Activated T-helper 1 cell treated with anti-CD3 and anti-CD28 coated beads, Interleukin-12 subunit alpha, Interleukin-12 subunit beta, Interleukin-2, Interleukin-4 antibody, amounts not matched to agents 30 ng/mL and 10 ng/mL and 1 ng/mL, durations not matched to agents 14 hours and 24 hours and 36 hours (primary cell): Measurements from ENCODE around the gene DOCK1. TPM values are rescaled to one million over a fixed set of nuclear protein-coding genes. Genes with fewer than 3 reads are reported as not detected.

ENCODE experiments used
- DNase-seq: peaks from one replicate; pipeline ENCODE4 v3.0.0; 2021; ENCODE audit warnings: low spot score
- H3K27ac Mint-ChIP-seq: one replicate; pipeline ENCODE4 v1.8.0; 2021; ENCODE audit warnings: mild to moderate bottlenecking, mixed read lengths
- H3K27me3 Mint-ChIP-seq: one replicate; pipeline ENCODE4 v1.8.0; 2022; ENCODE audit warnings: mild to moderate bottlenecking, moderate library complexity, mixed read lengths; ENCODE audit not compliant: insufficient read depth
- H3K36me3 Mint-ChIP-seq: one replicate; pipeline ENCODE4 v1.8.0; 2021; ENCODE audit warnings: low read depth, mixed read lengths
- H3K4me1 Mint-ChIP-seq: one replicate; pipeline ENCODE4 v1.8.0; 2021; ENCODE audit warnings: low read depth, mixed read lengths
- H3K4me3 Mint-ChIP-seq: one replicate; pipeline ENCODE4 v1.8.0; 2021; ENCODE audit warnings: mild to moderate bottlenecking, moderate library complexity, mixed read lengths
- H3K9me3 Mint-ChIP-seq: one replicate; pipeline ENCODE4 v1.8.0; 2021; ENCODE audit warnings: mixed read lengths
- intact Hi-C: fragments of 100-400 bp; cut with micrococcal nuclease; formaldehyde crosslinking; loops from one replicate; pipeline ENCODE4 v1.15.1; 2024
- total RNA-seq: library from RNA; stranded (reverse); gene quantifications from 2 replicates; pipeline ENCODE4 v1.2.3, GENCODE V29; 2022

Gene DOCK1
- total RNA-seq, 1 donor from 2014 or later, result 0.75 TPM

DNA sequence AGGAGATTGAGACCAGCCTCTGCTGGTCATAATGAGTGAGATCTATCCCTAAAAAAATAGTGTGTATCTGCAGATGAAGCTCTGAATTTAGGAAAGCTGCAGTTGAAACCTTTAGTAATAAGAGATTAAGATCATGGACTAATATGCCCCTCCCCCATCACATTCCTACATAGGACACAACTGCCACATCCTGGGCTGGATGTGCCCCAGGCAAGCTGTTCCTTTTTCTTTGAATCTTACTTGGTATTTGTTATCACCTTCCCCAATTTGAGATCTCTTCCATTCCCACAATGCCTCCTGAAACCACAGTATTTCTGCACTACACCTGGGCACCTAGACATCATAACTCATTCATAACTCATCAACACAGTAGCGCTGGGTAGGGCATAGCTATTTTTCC is 74.1 kb downstream of the DOCK1 start:
- no peak overlapping the region for H3K27ac Mint-ChIP-seq
- H3K4me1 Mint-ChIP-seq, result no peaks in the 10 kb centered on the region
- H3K27me3 Mint-ChIP-seq, result no peaks in the 10 kb centered on the region
- no peak overlapping the region for H3K4me3 Mint-ChIP-seq
- no peaks in the 10 kb centered on the region for H3K9me3 Mint-ChIP-seq
- intact Hi-C loops, result no loop called here
- H3K36me3 Mint-ChIP-seq, result no peaks in the 10 kb centered on the region
- DNase-seq, result no peak

DNA sequence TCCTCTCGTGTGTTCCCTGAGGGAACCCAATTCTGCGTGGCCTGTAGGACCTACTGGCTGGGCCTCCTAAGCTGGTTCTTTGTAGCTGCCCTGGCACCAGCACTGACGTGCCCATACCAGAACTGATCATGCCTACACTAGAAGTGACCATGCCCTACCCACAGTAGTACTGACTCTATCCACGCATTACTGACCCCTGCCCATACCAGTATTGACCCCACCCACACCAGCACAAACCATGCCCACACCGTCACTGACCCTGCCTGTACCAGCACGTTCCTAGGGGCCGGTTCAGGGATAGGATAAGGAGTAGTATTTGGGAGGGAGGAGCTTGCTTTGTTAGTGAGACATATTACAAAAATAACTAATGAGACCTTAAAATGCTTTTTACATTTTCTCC is 88.0 kb downstream of the DOCK1 start:
- Mint-ChIP-seq H3K9me3 (peaks cover 4% of the 10 kb centered on the region), H3K36me3 (no peaks in the 10 kb centered on the region), H3K27me3 (no peaks in the 10 kb centered on the region), H3K27ac (no peak overlapping the region), H3K4me1 (no peaks in the 10 kb centered on the region), H3K4me3 (no peak overlapping the region)
- no peak for DNase-seq
- intact Hi-C loops, result no loop called here

DNA sequence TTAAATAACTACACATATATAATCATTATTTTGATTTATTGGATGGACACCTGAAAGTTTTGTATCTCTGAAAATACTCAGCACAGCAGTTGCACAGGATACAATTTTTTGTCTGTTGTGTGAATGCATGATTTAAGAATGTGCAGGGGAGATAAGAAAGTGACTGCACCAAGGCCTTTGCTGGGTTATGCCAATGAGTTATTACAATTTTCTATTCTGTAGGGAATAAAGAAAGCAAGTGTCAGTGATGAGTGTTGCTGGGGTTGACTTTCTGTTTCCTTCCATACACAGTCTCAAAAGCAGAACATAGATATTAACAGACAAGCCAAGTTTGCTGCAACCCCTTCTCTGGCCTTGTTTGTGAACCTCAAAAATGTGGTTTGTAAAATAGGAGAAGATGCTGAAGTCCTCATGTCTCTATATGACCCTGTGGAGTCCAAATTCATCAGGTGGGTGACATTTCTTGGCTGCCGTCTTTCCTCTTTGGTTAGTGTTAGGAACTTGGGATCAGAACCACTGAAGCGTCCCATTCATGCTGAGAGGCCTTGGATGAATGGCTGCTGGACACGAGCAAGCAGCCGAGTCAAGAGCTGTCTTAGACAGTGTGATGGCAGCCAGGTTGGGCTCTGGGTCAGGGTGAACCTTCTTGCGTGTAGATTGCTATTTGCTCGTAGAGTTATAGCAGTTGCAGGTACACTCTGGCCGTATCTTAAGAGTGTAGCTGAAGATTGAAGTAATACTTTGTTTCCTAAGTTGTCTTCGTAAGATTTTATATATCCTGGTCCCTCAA is 92.8 kb downstream of the DOCK1 start:
- Mint-ChIP-seq H3K36me3 (no peaks in the 10 kb centered on the region), H3K4me3 (no peak overlapping the region), H3K27me3 (no peaks in the 10 kb centered on the region), H3K9me3 (peaks cover 24% of the 10 kb centered on the region), H3K4me1 (no peaks in the 10 kb centered on the region), H3K27ac (no peak overlapping the region)
- intact Hi-C loops, result no loop called here
- DNase-seq, result no peak

DNA sequence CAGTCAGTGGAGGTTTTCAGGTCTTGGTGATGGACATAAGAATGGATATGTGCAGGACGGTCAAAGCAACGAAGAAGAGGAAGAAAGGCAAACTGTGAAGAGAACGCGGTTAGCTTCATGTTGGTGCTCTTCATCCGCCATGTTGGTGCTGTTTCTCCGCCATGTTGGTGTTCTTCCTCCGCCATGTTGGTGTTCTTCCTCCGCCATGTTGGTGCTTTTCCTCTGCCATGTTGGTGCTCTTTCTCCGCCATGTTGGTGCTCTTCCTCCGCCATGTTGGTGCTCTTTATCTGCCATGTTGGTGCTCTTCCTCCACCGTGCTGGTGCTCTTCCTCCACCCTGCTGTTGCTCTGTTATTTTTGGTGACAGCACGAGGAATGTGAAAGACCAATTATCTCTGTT is 95.4 kb downstream of the DOCK1 start:
- H3K27ac Mint-ChIP-seq, result no peak overlapping the region

DNA sequence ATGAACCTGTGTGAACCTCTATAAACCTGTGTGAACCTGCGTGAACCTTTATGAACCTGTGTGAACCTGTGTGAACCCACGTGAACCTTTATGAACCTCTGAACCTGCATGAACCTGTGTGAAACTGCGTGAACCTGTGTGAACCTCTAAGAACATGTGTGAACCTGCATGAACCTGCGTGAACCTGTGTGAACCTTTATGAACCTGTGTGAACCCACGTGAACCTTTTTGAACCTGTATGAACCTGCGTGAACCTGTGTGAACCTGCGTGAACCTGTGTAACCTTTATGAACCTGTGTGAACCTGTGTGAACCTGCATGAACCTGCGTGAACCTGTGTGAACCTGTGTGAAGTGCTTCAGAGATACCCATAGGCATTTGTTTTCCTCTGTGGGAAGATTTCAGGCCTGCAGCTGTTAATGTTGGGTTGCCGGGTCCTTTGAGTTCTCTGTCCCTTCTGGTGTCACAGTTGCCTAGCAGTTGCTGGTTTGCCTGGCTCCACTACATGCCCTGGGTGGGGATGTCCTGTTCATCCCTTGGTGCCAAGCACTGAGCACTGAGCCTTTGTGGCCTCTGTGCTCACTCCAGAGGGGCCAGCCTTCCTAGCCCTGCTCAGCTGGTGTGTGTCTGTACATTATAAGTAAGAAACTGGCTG is 97.9 kb downstream of the DOCK1 start:
- Mint-ChIP-seq H3K27ac (no peak overlapping the region), H3K9me3 (peaks cover 21% of the 10 kb centered on the region), H3K27me3 (no peaks in the 10 kb centered on the region), H3K36me3 (no peaks in the 10 kb centered on the region), H3K4me3 (no peak overlapping the region), H3K4me1 (no peaks in the 10 kb centered on the region)
- DNase-seq, result no peak
- intact Hi-C loops, result no loop called here

More for the DNA sequence above, 95.4 kb downstream of the DOCK1 start:
- H3K4me1 Mint-ChIP-seq, result no peaks in the 10 kb centered on the region
- intact Hi-C loops, result no loop called here
- peaks cover 25% of the 10 kb centered on the region for H3K9me3 Mint-ChIP-seq
- no peak for DNase-seq
- no peak overlapping the region for H3K4me3 Mint-ChIP-seq
- H3K27me3 Mint-ChIP-seq, result no peaks in the 10 kb centered on the region
- H3K36me3 Mint-ChIP-seq, result no peaks in the 10 kb centered on the region

DNA sequence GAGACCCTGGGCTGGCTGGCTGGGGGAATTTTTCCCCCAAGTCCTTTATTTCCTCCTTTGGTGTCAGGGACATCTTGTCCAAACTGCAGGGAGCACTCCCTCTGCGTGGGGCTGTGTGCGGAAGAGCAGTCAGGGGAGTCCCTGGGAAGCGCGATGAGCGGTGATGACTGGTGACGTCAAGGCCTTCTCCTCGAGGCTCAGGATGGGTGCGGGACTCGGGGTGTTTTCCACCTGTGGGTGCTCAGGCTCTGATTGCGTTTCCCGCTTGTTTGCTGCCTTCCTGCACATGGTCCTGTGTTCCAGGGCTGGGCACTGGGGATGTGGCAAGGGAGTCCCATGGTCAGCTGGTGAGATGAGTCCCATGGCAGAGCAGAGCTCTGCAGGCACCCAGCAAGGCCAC is 101.2 kb downstream of the DOCK1 start:
- Mint-ChIP-seq H3K36me3 (no peaks in the 10 kb centered on the region), H3K27me3 (no peaks in the 10 kb centered on the region), H3K4me3 (no peak overlapping the region), H3K4me1 (no peaks in the 10 kb centered on the region), H3K9me3 (peaks cover 9% of the 10 kb centered on the region), H3K27ac (no peak overlapping the region)
- intact Hi-C loops, result no loop called here
- no peak for DNase-seq

DNA sequence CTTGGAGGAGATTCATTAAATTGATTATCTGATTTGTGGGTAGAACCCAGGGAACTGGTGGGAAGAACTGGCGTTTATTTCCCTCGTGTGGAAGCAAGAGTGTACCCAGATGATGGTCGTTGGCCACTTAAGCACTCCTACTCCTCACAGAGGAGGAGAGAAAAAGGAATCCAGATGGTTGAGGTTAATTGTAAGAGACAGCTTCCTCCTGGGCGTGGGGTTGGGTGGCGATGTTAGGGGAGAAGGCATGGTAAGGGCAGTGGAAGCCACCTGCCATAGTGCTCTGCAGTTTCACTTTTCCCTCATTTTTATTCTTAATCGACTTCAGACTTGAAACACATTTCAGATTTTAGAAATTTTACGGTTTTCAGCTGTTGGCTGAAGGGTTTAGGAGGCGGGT is 104.1 kb downstream of the DOCK1 start:
- Mint-ChIP-seq H3K4me3 (no peak overlapping the region), H3K27ac (no peak overlapping the region), H3K27me3 (no peaks in the 10 kb centered on the region), H3K9me3 (no peaks in the 10 kb centered on the region), H3K4me1 (no peaks in the 10 kb centered on the region), H3K36me3 (no peaks in the 10 kb centered on the region)
- no peak for DNase-seq
- intact Hi-C loops, result no loop called here

DNA sequence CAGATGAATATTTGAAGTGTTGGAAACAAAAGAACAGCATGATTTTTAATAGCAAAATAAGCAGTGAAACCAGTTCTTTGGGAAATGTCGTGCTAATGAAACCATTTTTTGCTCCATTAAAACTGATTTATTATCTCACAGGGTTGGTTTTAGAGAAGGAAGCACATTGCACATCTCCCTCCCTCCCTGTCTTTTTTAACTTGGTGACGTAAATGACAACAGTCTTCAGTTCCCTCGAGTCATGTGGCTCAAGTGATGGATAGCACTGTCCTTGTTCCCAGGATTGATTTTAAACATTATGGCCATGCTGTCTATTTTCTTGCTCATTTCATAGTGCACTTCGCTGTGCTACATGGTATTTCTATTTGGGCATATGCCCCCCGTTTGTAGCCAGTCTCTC is 105.9 kb downstream of the DOCK1 start:
- no peaks in the 10 kb centered on the region for H3K9me3 Mint-ChIP-seq
- H3K36me3 Mint-ChIP-seq, result no peaks in the 10 kb centered on the region
- no peak overlapping the region for H3K4me3 Mint-ChIP-seq
- H3K27ac Mint-ChIP-seq, result no peak overlapping the region
- DNase-seq, result no peak
- intact Hi-C loops, result no loop called here
- H3K4me1 Mint-ChIP-seq, result no peaks in the 10 kb centered on the region
- H3K27me3 Mint-ChIP-seq, result no peaks in the 10 kb centered on the region

DNA sequence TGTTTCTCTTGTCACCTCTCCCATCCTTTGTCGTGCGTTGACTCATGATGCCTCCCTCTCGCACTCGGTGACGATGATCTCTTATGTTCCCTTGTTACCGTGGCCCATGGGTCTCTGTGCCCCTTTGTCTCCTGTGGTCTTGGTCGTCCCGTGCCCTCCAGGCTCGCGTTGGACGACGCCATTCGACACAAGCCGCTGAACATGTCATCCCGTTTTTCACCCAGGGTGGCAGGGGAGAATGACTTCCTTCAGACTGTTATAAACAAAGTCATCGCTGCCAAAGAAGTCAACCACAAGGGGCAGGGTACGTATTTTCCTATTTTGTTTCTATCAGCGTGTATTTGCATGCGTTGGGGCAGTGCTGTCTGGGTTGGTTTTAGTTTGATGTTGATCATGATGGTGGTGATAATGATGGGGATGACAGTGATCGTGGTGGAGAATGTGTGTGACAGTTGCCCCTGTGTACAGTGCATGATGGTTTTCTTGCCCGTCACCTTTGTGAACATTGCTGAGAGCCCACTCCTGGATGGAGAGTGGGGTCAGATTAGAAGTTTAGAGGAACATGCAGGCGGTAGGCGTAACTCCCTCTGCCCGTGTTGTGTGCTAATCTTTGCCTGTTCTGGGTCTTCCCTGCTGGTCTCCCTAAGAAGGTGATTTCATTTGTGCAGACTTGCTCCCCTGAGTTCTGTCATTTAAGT is 107.0 kb downstream of the DOCK1 start:
- Mint-ChIP-seq H3K36me3 (no peaks in the 10 kb centered on the region), H3K9me3 (no peaks in the 10 kb centered on the region), H3K27ac (no peak overlapping the region), H3K4me1 (no peaks in the 10 kb centered on the region), H3K27me3 (no peaks in the 10 kb centered on the region), H3K4me3 (no peak overlapping the region)
- intact Hi-C loops, result no loop called here
- DNase-seq, result no peak

DNA sequence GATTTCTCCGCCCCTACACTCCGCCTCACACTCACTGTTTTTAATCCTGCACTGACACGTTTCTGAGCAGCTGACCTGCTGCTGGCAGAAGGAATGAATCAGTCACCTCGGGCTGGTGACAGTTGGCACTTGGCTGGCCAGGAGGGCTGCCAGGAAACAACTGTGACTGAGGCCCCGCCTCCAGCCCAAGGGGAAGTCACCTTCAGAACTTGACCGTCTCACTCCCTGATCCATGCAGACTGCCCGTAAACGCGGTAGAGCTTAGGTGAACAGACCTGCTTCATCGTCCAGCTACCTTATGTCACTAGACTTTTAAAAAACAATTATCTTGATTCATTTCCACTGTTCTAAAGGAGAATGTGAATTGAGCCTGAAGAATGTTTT is 107.5 kb downstream of the DOCK1 start:
- Mint-ChIP-seq H3K4me3 (no peak overlapping the region), H3K9me3 (no peaks in the 10 kb centered on the region), H3K4me1 (no peaks in the 10 kb centered on the region), H3K36me3 (no peaks in the 10 kb centered on the region), H3K27ac (no peak overlapping the region), H3K27me3 (no peaks in the 10 kb centered on the region)
- intact Hi-C loops, result no loop called here
- DNase-seq, result no peak

DNA sequence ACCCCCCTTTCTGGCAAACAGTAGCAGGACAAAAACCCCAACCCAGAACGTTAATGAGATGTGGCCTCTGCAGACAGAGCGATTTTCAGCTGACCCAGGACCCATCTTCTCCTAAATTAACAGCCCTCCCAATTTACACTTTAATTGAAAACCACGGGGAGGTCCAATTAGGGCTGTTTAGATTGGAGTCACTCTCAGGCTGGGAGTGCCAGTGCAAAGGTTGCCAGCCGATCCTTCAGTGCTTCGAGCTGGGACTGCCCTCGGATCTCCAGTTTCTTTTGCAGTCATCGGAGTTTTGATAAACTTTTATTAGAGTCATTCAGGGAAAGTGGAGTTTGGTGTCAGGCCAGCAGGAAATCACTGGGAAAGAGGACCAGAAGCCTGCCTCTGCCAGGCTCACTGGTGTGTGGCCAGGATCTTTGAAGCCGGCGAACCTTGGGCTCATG is 108.0 kb downstream of the DOCK1 start:
- Mint-ChIP-seq H3K4me3 (no peak overlapping the region), H3K9me3 (no peaks in the 10 kb centered on the region), H3K36me3 (no peaks in the 10 kb centered on the region), H3K4me1 (no peaks in the 10 kb centered on the region), H3K27ac (no peak overlapping the region), H3K27me3 (no peaks in the 10 kb centered on the region)
- intact Hi-C loops, result no loop called here
- DNase-seq, result no peak

DNA sequence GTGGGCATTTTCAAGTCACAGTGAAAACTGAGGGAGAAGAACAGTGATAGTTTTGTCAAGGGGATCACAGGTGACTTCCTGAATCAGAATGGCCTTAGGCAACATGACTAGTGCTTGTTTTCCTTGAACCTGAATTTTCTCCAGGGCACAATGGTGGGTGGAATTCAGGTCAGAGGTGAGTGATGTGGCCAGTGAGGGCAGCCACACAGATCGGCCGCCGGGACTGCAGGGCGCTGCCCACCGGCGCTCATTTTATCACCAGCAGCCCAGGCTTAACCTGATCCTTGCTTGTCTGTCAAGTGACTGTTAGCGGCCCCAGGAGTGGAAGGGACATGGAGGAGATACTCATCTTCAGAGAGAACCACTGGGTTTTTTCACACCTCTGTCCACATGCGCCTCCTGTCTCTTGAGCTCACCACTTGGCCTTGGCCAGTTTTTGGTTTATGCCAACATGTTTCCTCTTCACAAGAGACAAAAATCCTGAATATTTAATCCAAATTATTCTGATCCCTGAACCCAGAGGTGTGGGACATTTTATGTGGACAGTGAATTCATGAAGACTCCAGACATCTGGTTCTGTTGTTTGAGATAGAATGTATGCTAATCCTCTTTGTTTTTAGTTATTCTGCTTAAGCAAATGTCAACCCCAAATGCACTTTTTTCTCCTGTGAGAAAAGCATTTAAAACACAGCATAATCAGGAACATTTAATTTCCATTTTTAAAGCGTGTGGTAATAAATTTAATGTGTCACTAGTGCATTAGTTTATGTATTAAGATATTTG is 108.7 kb downstream of the DOCK1 start:
- no peaks in the 10 kb centered on the region for H3K4me1 Mint-ChIP-seq
- no peaks in the 10 kb centered on the region for H3K36me3 Mint-ChIP-seq
- no peak for DNase-seq
- no peak overlapping the region for H3K4me3 Mint-ChIP-seq
- intact Hi-C loops, result no loop called here
- no peaks in the 10 kb centered on the region for H3K9me3 Mint-ChIP-seq
- no peak overlapping the region for H3K27ac Mint-ChIP-seq
- H3K27me3 Mint-ChIP-seq, result no peaks in the 10 kb centered on the region

DNA sequence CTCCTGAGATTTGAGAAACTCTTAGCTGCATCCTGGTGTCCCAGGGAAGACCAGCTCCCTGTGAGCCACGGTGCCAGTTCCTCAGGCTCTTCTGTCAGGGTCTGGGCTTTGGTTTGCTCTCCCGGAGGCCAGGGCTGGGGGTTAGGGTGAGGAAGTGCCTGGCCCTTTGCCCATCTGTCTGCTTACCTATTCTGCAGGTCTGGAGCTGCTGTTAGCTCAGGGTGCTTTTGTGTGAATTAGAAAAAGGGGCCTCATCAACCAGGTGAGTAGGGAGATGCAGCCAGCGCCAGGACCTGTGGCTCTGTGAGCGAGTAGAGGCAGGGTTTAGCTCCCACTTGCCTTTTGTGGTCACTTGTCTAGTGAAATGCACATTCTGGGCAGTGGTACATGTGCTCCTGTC is 109.4 kb downstream of the DOCK1 start:
- Mint-ChIP-seq H3K4me1 (no peaks in the 10 kb centered on the region), H3K36me3 (no peaks in the 10 kb centered on the region), H3K27ac (no peak overlapping the region), H3K4me3 (no peak overlapping the region), H3K9me3 (no peaks in the 10 kb centered on the region), H3K27me3 (no peaks in the 10 kb centered on the region)
- no peak for DNase-seq
- intact Hi-C loops, result no loop called here
